Ovary (tissue), 3 donors: ENCODE measurements around the gene COL27A1.

ENCODE experiments used
- EP300 ChIP-seq: sonication (generic); formaldehyde crosslinking; IDR thresholded peaks from one replicate; pipeline ENCODE4 v1.6.1; 2017; ENCODE audit warnings: antibody characterized with exemption
- POLR2A ChIP-seq: fragments of 450-650 bp; IDR thresholded peaks from one replicate; pipeline ENCODE4 v1.6.1; 2017; ENCODE audit warnings: antibody characterized with exemption, mild to moderate bottlenecking, moderate library complexity
- TF ChIP-seq, protein P1 (sequence below), 3 donors: fragments of 450-650 bp in 2 of 3; fragments of 200-600 bp in 1 of 3; IDR thresholded peaks; one replicate each; pipeline versions ENCODE4 v1.5.1 to v1.8.0; 2016 to 2022; ENCODE audit warnings: antibody characterized with exemption in 3 of 3, mild to moderate bottlenecking in 1 of 3
- donor health status: DM: no; HTN: no; CAD: no.

DNA sequence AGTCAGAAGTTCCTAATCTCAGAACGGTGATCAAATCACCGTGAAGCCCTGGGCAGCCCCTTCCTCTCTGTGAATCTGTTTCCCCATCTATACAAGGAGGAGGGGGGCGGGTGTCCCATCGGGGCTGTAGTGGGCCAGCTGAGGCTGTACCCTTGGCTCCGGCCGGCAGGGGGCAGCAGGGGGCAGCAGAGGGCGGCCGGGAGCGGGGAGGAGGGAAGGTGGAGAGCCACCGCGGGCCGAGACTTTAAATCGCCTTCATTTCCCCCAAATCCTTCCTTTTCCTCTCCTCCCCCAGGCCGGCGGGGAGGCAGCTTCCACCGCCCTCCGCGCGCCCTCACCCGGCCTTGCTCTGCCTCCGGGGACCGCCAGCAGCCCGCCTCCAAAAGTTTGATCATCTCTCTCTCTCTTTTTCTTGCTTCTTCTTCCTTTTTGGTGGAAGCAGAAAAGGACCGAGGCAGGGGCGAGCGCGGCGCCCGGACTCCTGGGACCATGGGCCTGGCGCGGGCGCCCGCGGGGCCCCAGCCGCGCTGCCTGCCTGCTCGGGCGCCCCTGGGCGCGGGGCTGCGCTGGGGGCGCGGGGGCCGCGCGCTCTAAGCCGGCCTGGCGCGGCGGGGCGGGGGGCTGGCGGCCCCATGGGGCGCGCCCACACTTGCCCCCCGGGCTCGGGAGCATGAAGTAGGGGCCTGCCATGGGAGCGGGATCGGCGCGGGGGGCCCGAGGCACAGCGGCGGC, at the start of gene COL27A1:
- TF ChIP-seq, protein P1, sequence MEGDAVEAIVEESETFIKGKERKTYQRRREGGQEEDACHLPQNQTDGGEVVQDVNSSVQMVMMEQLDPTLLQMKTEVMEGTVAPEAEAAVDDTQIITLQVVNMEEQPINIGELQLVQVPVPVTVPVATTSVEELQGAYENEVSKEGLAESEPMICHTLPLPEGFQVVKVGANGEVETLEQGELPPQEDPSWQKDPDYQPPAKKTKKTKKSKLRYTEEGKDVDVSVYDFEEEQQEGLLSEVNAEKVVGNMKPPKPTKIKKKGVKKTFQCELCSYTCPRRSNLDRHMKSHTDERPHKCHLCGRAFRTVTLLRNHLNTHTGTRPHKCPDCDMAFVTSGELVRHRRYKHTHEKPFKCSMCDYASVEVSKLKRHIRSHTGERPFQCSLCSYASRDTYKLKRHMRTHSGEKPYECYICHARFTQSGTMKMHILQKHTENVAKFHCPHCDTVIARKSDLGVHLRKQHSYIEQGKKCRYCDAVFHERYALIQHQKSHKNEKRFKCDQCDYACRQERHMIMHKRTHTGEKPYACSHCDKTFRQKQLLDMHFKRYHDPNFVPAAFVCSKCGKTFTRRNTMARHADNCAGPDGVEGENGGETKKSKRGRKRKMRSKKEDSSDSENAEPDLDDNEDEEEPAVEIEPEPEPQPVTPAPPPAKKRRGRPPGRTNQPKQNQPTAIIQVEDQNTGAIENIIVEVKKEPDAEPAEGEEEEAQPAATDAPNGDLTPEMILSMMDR (IDR thresholded peaks at IDR 0.05): peak; percentile 91 to 92 (median 91)
- TF ChIP-seq POLR2A (no peak), EP300 (no peak)
